HepG2 (cell line): ENCODE data around the gene AGTPBP1. TPM values are rescaled to one million over a fixed set of nuclear protein-coding genes. Genes with fewer than 3 reads are reported as not detected.

Source experiments
- ATAC-seq: fragments of 200-7000 bp; cut with Tn5 transposase; 3 replicates; pipeline ENCODE4 v1.9.1; 2020; ENCODE audit warnings: mild to moderate bottlenecking, moderate library complexity
- BruUV-seq: library from RNA; stranded (reverse); fragments of 400-500 nt; replicated peaks from 2 replicates; lab custom pipeline; 2021; lab: Mats Ljungman, UMichigan
- CTCF ChIA-PET: fragments of 300-600 bp; formaldehyde crosslinking; extraction: SDS; loops from one replicate; lab custom pipeline; 2021; ENCODE audit warnings: low total read pairs, inconsistent platforms, low intra/inter-chr PET ratio; lab: Yijun Ruan, JAX
- POLR2A ChIA-PET: fragments of 350-600 bp; sonication (Branson Sonifier 250); formaldehyde crosslinking; loops from one replicate; lab custom pipeline; 2020; ENCODE audit warnings: antibody characterized with exemption, inconsistent platforms; lab: Yijun Ruan, JAX
- DNase-seq: peaks from one replicate; pipeline ENCODE4 v3.0.0-alpha.2; 2015; ENCODE audit warnings: low spot score
- FAIRE-seq: peaks from 3 replicates; lab custom pipeline; 2011; peaks lifted over from hg19 to GRCh38; lab: Jason Lieb, UNC
- H2AFZ ChIP-seq: one replicate; pipeline ENCODE4 v1.6.1; 2011; ENCODE audit warnings: low read length, inconsistent platforms
- H3K27ac ChIP-seq: fragments of 300-600 bp; 3 replicates; pipeline ENCODE4 v1.8.0; 2011; ENCODE audit warnings: mixed run types, mild to moderate bottlenecking, mixed read lengths, low read length, inconsistent platforms; ENCODE audit not compliant: insufficient read depth; ENCODE audit errors: extremely low read length
- H3K27me3 ChIP-seq, 2 experiments: fragments of 200-600 bp in 1 of 2; 2 replicates in 1 of 2; 3 replicates in 1 of 2; pipeline versions ENCODE4 v1.6.0 to v1.8.0; 2011; ENCODE audit warnings: low read length in 2 of 2, mild to moderate bottlenecking in 2 of 2, moderate library complexity in 2 of 2, inconsistent platforms in 1 of 2; ENCODE audit not compliant: insufficient read depth in 2 of 2, control insufficient read depth in 1 of 2
- H3K36me3 ChIP-seq, 2 experiments: fragments of 200-600 bp in 1 of 2; replicated peaks in 1 of 2; 2 replicates in 1 of 2; 3 replicates in 1 of 2; pipeline versions ENCODE4 v1.5.1 to v1.8.0; 2011; ENCODE audit warnings: low read length in 2 of 2, inconsistent platforms in 1 of 2; ENCODE audit not compliant: insufficient read depth in 2 of 2, control insufficient read depth in 1 of 2
- H3K4me1 ChIP-seq: 2 replicates; pipeline ENCODE4 v1.5.1; 2012; ENCODE audit warnings: low read length, inconsistent platforms; ENCODE audit not compliant: insufficient read depth
- H3K4me2 ChIP-seq: 2 replicates; pipeline ENCODE4 v1.6.0; 2011; ENCODE audit warnings: low read depth, low read length, inconsistent platforms
- H3K4me3 ChIP-seq, 3 experiments: fragments of 200-600 bp in 1 of 3; sonication (generic), shearing (Covaris generic) in 1 of 3; replicated peaks in 1 of 3; 2 replicates each; pipeline ENCODE4 v1.5.1; 2011 to 2016; ENCODE audit warnings: low read length in 3 of 3, inconsistent platforms in 2 of 3, low read depth in 2 of 3, mild to moderate bottlenecking in 2 of 3, control low read depth in 1 of 3, mixed read lengths in 1 of 3; ENCODE audit not compliant: insufficient read depth in 1 of 3
- H3K79me2 ChIP-seq: one replicate; pipeline ENCODE4 v1.6.1; 2011; ENCODE audit warnings: low read length, inconsistent platforms; ENCODE audit not compliant: insufficient read depth
- H3K9ac ChIP-seq: 2 replicates; pipeline ENCODE4 v1.6.0; 2011; ENCODE audit warnings: mild to moderate bottlenecking, low read depth, low read length, inconsistent platforms; ENCODE audit not compliant: insufficient read depth
- H3K9me3 ChIP-seq: 2 replicates; pipeline ENCODE4 v1.5.1; 2012; ENCODE audit warnings: mild to moderate bottlenecking, low read length
- H4K20me1 ChIP-seq: 2 replicates; pipeline ENCODE4 v1.6.0; 2011; ENCODE audit warnings: inconsistent platforms, mild to moderate bottlenecking, low read length, moderate library complexity; ENCODE audit not compliant: insufficient read depth
- GABPA ChIP-seq, 2 experiments: IDR thresholded peaks; 2 replicates each; pipeline ENCODE4 v1.6.1; 2011 to 2016; ENCODE audit warnings: low read depth in 2 of 2, low read length in 1 of 2, missing biosample characterization in 1 of 2, missing genetic modification characterization in 1 of 2
- HIC2 ChIP-seq: sonication (generic); formaldehyde crosslinking; IDR thresholded peaks from 2 replicates; pipeline ENCODE4 v1.9.0; 2022; ENCODE audit warnings: low read depth, missing genetic modification reagents
- KLF9 ChIP-seq: IDR thresholded peaks from 2 replicates; pipeline ENCODE4 v1.6.1; 2016; ENCODE audit warnings: low read depth
- SOX13 ChIP-seq, 3 experiments: fragments of 450-650 bp in 1 of 3; sonication (generic) in 1 of 3; formaldehyde crosslinking in 1 of 3; IDR thresholded peaks in 2 of 3; conservative IDR thresholded peaks in 1 of 3; 2 replicates each; pipeline versions ENCODE4 v1.5.0 to v1.6.1; 2016 to 2020; ENCODE audit warnings: antibody characterized with exemption in 1 of 3, mild to moderate bottlenecking in 1 of 3, missing compliant biosample characterization in 1 of 3, missing genetic modification reagents in 1 of 3, moderate library complexity in 1 of 3
- SP140L ChIP-seq: sonication (generic); formaldehyde crosslinking; IDR thresholded peaks from 2 replicates; pipeline ENCODE4 v1.4.0; 2020; ENCODE audit warnings: missing genetic modification reagents, borderline replicate concordance
- SRY ChIP-seq: sonication (generic); formaldehyde crosslinking; IDR thresholded peaks from 2 replicates; pipeline ENCODE4 v1.8.0; 2022; ENCODE audit warnings: mild to moderate bottlenecking, missing genetic modification reagents
- TBX2 ChIP-seq: sonication (generic); formaldehyde crosslinking; IDR thresholded peaks from 2 replicates; pipeline ENCODE4 v1.5.0; 2020; ENCODE audit warnings: missing genetic modification reagents, mild to moderate bottlenecking, borderline replicate concordance
- THAP8 ChIP-seq: sonication (generic); formaldehyde crosslinking; IDR thresholded peaks from 2 replicates; pipeline ENCODE4 v1.5.1; 2020; ENCODE audit warnings: missing genetic modification reagents, mild to moderate bottlenecking, borderline replicate concordance
- ZBTB14 ChIP-seq: sonication (generic); formaldehyde crosslinking; IDR thresholded peaks from 2 replicates; pipeline ENCODE4 v1.4.0; 2020; ENCODE audit warnings: missing genetic modification reagents
- ZEB1 ChIP-seq: IDR thresholded peaks from 2 replicates; pipeline ENCODE4 v1.6.1; 2012; ENCODE audit warnings: mild to moderate bottlenecking, low read depth, inconsistent platforms; ENCODE audit not compliant: insufficient replicate concordance
- ZNF451 ChIP-seq: sonication (generic); formaldehyde crosslinking; IDR thresholded peaks from 2 replicates; pipeline ENCODE4 v1.5.0; 2020; ENCODE audit warnings: mild to moderate bottlenecking, missing genetic modification reagents
- ZNF484 ChIP-seq: sonication (generic); formaldehyde crosslinking; IDR thresholded peaks from 2 replicates; pipeline ENCODE4 v1.5.1; 2020; ENCODE audit warnings: mild to moderate bottlenecking, low read depth, missing genetic modification reagents, borderline replicate concordance
- ZNF564 ChIP-seq: sonication (generic); formaldehyde crosslinking; IDR thresholded peaks from 2 replicates; pipeline ENCODE4 v1.8.1; 2023; ENCODE audit warnings: mild to moderate bottlenecking, missing genetic modification reagents
- ZNF775 ChIP-seq: sonication (generic); formaldehyde crosslinking; IDR thresholded peaks from 2 replicates; pipeline ENCODE4 v1.4.0; 2020; ENCODE audit warnings: missing genetic modification reagents, mild to moderate bottlenecking, moderate library complexity, borderline replicate concordance
- ZNF83 ChIP-seq: sonication (generic); formaldehyde crosslinking; IDR thresholded peaks from 2 replicates; pipeline ENCODE4 v1.4.0; 2020; ENCODE audit warnings: missing genetic modification reagents, mild to moderate bottlenecking, borderline replicate concordance
- WGBS: methylation state at CpG from one replicate; pipeline ENCODE4 v1.1.6; 2017; ENCODE audit warnings: low lambda C conversion rate; 5-methylcytosine and 5-hydroxymethylcytosine counted together
- in situ Hi-C: cut with HindIII; loops from 2 replicates; pipeline ENCODE4 v1.10.0; 2017; ENCODE audit warnings: low pct_unique_long_range_greater_than_20kb; ENCODE audit not compliant: extremely low pct_ligation_motif_present
- intact Hi-C: fragments of 100-400 bp; cut with micrococcal nuclease; formaldehyde crosslinking; loops from one replicate; pipeline ENCODE4 v1.10.0; 2022; ENCODE audit not compliant: unreplicated experiment
- polyA plus RNA-seq, 8 experiments: library from polyadenylated mRNA; depleted of rRNA in 3 of 8; stranded (reverse) in 7 of 8; unstranded in 1 of 8; fragments of >200 nt; fragmentation: Illumina TruSeq in 4 of 8; extraction: Trizol in 4 of 8; gene quantifications; 2 replicates each; pipeline versions ENCODE4 v1.2.1 to v1.2.3, GENCODE V29; 2011 to 2016; ENCODE audit warnings: low read depth in 4 of 8, missing spikeins in 1 of 8, mixed read lengths in 1 of 8; ENCODE audit not compliant: insufficient read depth in 1 of 8
- total RNA-seq, 5 experiments: library from RNA; depleted of rRNA; stranded (reverse); fragments of >200 nt; fragmentation: Illumina TruSeq; extraction: Trizol; gene quantifications; 2 replicates each; pipeline ENCODE4 v1.2.3, GENCODE V29; 2016; ENCODE audit warnings: low read depth in 1 of 5

AGTPBP1 gene
- total and polyA plus RNA-seq, 2 of the 13 experiments (the other 11 are each of a cell fraction or from before 2014, with no cell fraction given): 9.7 to 22.3 TPM

- FAIRE-seq (no peak), ATAC-seq (no peak), DNase-seq (no peak)
- POLR2A ChIA-PET: no interaction called here
- 98% methylated on average over 3 of the region's 3 CpGs for WGBS
- intact Hi-C loops: no loop called here
- Histone ChIP-seq H3K4me2 (no peak overlapping the region), H2AFZ (no peak overlapping the region)
- BruUV-seq: no TSS peak
- no peak for TF ChIP-seq SP140L (CRISPR knock-in tag)
- no peak for TF ChIP-seq ZNF484 (CRISPR knock-in tag)
- no peak for TF ChIP-seq ZNF83 (CRISPR knock-in tag)
- no peak for TF ChIP-seq GABPA (IDR thresholded peaks at IDR 0.05; ENCODE audit: low read depth, low read length)
- TF ChIP-seq GABPA (CRISPR knock-in tag; IDR thresholded peaks at IDR 0.05; ENCODE audit: low read depth): no peak
- no peak for TF ChIP-seq SOX13 (IDR thresholded peaks at IDR 0.05)
- TF ChIP-seq SOX13 (CRISPR knock-in tag; conservative IDR thresholded peaks at IDR 0.05 in 1 of 2, IDR thresholded peaks at IDR 0.05 in 1 of 2): no peak
- TF ChIP-seq, all 625 proteins: peak for 0
- Histone ChIP-seq H3K9me3 (no peaks in the 10 kb centered on the region), H3K4me1 (0 out of 2 replicates have a peak, but pooled peaks cover 3% of the 10 kb centered on the region), H3K36me3 (no peaks in the 10 kb centered on the region), H3K79me2 (no peaks in the 10 kb centered on the region), H3K9ac (no peak overlapping the region), H3K27ac (no peak overlapping the region), H4K20me1 (no peaks in the 10 kb centered on the region), H3K27me3 (no peaks in the 10 kb centered on the region), H3K4me3 (no peak overlapping the region)
- CTCF ChIA-PET: no interaction called here
- in situ Hi-C loops: no loop called here
Measured at GRCh38 chr9:85559526-85559925, 182.2 kb downstream of the AGTPBP1 start.

GRCh38 chr9:85554349-85554748, 187.4 kb downstream of the AGTPBP1 start:
- ATAC-seq (no peak; the same call in 2 of the 3 replicates), DNase-seq (no peak), FAIRE-seq (no peak)
- 100% methylated on average over 1 of the region's 1 CpG for WGBS
- H3K27me3 ChIP-seq: no peaks in the 10 kb centered on the region
- no peaks in the 10 kb centered on the region; a peak in 1 of 5 replicates for H3K36me3 ChIP-seq
- H3K4me3 ChIP-seq: no peak overlapping the region
- H3K4me2 ChIP-seq: no peak overlapping the region
- H3K4me1 ChIP-seq: 0 out of 2 replicates have a peak, but pooled peaks cover 8% of the 10 kb centered on the region
- in situ Hi-C loops: no loop called here
- CTCF ChIA-PET: no interaction called here
- H2AFZ ChIP-seq: no peak overlapping the region
- H3K9ac ChIP-seq: no peak overlapping the region
- H4K20me1 ChIP-seq: no peaks in the 10 kb centered on the region
- POLR2A ChIA-PET: no interaction called here
- H3K79me2 ChIP-seq: no peaks in the 10 kb centered on the region
- H3K27ac ChIP-seq: no peak overlapping the region
- no TSS peak for BruUV-seq
- intact Hi-C loops: no loop called here
- no peaks in the 10 kb centered on the region for H3K9me3 ChIP-seq
- TF ChIP-seq HIC2 (CRISPR knock-in tag): no peak
- no peak for TF ChIP-seq ZNF451 (CRISPR knock-in tag)
- no peak for TF ChIP-seq ZBTB14 (CRISPR knock-in tag)
- no peak for TF ChIP-seq THAP8
- TF ChIP-seq KLF9: no peak
- TF ChIP-seq ZNF775 (CRISPR knock-in tag): no peak
- no peak for TF ChIP-seq SRY (CRISPR knock-in tag)
- no peak for TF ChIP-seq ZNF564 (CRISPR knock-in tag)
- no peak for TF ChIP-seq ZEB1
- no peak for TF ChIP-seq TBX2 (CRISPR knock-in tag)
